Stimulated activated CD4-positive, alpha-beta T cell treated with anti-CD3 and anti-CD28 coated beads, Interleukin-2, amount 100 ng/mL, for 24 hours (primary cell): ENCODE data around the gene COX10.
"Not testable (repeated sequence)": the region's sequence is repeated elsewhere in the genome, so short reads cannot be mapped to it uniquely, and the experiment has no call there.

Experiments
- DNase-seq, 2 donors: peaks; one replicate each; pipeline ENCODE4 v3.0.0-alpha.2; 2020

COX10 gene

GRCh38 chr17:14186443-14186842 is 117.1 kb downstream of the COX10 start:
- DNase-seq: not testable (repeated sequence)

DNA sequence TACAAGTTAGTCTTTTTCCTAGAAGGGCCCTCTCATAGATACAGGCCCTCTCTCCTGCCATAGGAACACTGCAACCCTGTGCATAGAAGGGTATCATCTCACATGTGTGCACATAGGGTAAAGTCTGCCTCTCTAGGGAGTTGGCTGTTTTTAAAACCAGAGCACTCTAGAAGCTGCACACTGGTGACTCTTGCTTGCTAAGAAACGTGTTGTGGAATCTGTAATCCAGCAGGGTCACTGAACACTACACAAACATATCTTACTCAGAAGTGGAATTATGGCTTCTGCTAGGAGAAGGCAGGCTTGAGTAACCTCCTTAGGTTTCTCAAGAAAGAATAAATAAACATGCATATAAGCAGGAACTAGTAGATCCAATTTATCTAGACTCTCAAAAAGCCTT is 121.5 kb downstream of the COX10 start:
- not testable (repeated sequence) for DNase-seq

- not testable (repeated sequence) for DNase-seq
These were observed 122.2 kb downstream of the COX10 start for GRCh38 chr17:14191469-14191868.

GRCh38 chr17:14192039-14192438 is 122.7 kb downstream of the COX10 start:
- not testable (repeated sequence) for DNase-seq

DNA sequence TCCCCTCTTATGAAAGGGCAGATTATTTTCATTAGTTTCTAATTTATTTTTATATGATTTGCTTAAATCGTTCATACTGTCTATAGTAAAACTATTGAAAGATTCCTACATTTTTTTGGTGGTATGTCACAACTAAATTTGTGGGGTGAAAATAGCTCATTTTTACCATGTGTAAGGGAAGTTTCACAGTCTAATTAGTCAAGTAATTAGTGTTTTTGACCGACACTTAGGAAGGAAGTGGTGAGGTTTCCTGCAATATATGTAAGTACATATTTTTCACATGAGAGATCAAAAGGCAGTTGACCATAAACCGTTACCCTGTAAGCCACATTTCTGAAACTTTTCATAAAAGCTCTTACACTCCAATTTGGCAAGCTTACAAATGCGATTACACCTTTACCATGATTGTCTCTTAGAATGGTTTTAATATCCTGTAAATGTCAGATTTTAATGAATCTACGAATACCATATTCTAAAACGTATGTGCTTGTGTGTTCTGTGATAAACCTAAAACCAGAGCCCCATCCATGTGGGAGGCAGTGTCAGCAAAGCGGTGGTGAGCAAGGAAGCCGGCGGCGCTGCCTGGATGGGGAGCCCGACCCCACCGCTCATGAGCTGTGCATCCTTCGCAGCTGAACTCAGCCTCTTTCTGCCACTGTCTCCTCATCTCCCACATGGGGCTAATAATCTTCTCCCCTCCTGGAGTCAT is 123.5 kb downstream of the COX10 start:
- DNase-seq: peak; percentile 33 to 34

DNA sequence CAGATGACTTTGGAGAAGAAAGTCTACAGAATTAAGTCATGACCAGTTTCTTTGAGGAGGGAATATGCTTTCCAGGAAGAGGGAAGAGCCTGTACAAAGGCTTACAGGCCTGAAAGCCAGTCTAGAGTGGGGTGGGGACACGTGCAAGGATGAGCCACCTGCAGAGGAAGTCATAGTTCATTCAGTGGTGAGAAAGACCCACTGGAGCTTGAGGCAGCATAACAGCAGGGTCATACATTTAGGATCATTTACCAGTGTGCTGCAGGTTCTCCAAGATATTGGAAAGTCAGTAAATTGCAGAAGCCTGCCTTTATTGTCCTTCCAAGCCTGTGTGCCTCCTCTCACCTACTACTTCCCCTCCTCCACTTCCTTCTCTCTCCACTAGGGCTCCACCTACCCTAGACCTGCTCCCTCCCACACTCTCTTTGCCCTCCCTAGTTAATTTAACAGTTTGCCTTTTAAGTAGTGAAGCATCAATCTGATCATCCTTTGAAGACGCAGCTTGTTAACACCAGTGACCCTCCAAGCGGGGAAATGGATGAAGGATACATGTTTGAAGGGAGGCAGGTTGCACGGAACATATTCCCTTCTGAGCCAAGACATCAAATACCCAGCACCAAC is 127.2 kb downstream of the COX10 start:
- no peak for DNase-seq

- DNase-seq: no peak
These were observed 127.8 kb downstream of the COX10 start for GRCh38 chr17:14197057-14197456.

DNA sequence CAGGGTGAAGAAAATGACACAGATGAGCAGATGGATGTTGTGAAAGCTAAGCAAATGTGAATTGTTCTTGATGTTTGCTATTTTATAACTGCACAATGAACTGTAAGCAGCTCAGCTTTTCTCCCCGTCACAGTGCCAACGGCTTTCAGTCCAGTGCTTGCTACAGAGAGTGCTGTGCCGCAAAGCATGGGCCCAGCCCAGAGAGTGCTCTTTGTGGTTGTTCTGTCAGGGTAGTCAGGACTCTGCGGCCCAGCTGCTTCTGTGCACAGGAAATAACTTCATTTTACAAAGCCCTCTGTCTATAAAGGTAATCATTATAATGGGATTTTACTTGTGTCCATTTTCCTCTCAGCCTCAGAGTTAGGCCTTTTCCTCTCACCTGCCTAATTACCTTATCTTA is 128.3 kb downstream of the COX10 start:
- DNase-seq: peak; percentile 61 to 68

GRCh38 chr17:14198013-14198412 is 128.7 kb downstream of the COX10 start:
- no peak for DNase-seq

DNA sequence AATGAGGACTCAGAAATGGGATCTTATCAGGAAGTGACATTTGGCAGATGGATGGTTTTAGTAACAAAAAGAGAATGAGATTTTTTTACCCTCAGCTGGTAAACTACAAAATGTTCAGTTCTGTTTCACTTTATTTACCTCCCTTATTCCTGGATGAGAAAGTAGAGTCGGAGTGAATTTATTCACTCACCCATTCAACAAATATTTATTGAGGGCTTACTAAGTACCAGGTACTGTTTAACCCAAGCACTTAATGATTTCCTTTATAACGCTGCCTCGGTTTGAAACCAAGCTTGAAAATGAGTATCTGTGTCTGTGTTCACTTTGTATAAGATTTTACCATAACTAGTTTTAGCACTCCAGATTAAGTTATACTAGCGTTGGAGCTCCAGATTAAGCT is 129.3 kb downstream of the COX10 start:
- no peak for DNase-seq

DNA sequence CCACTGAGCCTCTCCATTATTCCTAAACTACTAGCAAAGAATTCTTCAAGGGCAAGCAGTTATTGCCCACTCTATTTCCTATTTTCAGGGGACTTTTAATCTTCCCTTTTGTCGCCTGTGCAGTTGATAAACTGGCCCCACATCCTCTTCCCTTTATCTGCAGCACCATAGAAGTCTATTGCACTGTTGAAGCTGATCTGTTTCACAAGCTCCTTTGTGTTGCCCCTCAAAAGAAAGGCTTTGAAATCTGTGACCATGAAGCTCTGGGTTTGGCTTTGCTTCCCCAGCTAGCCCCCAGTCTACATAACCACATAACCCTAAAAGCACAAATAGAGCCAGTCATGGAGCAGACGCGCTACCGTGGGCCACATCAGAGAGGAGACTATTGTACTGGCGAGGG is 130.3 kb downstream of the COX10 start:
- DNase-seq: no peak

- DNase-seq: no peak
These were observed 131.1 kb downstream of the COX10 start for GRCh38 chr17:14200354-14200753.

- peak; percentile 40 to 46 for DNase-seq
These were observed 132.0 kb downstream of the COX10 start for GRCh38 chr17:14201021-14201987.

DNA sequence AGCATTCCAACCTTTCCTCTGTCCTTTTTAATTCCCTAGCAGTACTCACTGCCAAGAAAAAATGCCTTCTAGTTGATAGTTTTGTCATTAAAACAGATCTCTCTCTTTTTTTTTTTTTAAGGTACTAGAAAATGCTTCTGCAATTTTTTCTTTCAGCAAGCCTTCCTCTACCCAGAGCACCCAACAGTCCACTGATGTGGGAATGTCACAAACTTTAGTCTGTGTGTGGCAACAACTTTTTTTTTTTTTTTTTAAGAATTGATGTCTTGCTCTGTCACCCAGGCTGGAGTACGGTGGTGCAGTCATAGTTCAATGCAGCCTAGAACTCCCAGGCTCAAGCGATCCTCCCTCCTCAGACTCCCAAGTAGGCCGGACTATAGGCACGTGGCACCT is 132.7 kb downstream of the COX10 start:
- no peak for DNase-seq

DNA sequence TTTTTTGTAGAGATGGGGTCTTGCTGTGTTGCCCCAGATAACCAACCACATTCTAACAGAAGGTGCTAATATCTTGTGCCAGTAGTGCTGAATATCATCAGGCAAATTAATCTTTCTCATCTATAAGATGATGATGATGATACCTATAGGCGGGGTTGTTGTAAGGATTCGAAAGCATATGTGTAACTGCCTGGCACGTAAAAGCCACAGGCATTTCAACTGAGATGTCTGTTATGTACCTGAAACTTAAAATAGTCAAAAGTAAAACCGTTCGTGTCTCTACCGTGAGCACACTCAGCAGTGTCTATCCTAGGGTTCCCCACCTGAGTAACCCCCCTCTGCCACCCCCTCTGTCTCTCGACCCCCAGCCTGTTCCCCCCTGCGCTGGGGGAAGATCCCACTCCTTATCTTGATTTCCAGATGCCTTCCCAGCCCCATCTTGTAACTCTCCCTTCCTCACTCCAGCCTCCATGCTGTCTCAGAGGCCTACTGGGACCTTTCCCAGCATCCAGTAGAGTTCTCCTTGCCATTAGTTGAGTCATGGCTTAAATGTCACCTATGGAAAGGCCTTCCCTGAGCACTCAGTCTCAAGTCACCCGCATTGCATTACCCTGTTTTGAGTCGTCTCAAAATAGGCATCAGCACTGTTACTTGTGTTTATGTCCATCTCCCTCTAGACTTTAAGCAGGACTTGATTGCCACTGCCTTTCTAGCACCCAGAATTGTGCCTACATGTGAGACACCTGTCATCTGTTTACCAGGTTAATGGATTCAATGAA is 133.3 kb downstream of the COX10 start:
- no peak for DNase-seq

- peak in 1 of 2 donors; percentile 42 for DNase-seq
These were observed 134.1 kb downstream of the COX10 start for GRCh38 chr17:14203388-14203787.

GRCh38 chr17:14204084-14204483 is 134.8 kb downstream of the COX10 start:
- DNase-seq: no peak

DNA sequence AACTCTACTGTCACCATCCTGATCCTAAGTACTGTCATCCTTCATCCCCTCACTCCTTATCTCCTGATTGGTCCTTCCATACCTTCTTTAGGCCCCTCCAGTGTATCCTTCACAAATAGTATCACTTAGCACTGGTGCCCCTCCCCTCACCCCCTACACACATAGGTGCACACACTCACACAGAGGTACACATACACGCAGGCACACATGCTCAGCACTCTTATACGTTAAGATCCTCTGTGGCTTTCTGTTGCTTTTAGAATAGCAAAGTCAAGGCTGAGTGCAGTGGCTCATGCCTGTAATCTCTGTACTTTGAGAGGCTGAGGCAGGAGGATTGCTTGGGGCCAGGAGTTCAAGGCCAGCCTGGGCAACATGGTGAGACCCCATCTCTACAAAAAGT is 135.2 kb downstream of the COX10 start:
- DNase-seq: no peak

DNA sequence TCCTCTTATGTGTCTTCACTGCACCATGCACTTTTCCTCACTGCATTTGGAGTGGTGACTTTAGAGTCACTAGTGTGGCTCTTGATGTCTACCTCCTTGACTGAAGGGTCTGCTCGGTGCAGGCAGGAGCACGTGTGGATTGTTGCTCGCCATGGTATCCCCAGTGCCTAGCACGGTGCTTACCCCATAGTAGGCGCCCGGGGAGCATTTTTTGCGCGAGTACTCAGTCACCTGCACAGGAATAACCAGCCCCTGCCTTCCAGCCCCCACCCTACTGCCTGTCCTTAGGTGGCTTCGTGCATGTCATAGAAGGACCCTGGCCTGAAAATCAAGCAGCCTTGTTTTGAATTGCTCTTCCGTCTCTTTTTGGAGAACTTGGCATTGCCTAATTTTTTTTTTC is 136.1 kb downstream of the COX10 start:
- DNase-seq: no peak

DNA sequence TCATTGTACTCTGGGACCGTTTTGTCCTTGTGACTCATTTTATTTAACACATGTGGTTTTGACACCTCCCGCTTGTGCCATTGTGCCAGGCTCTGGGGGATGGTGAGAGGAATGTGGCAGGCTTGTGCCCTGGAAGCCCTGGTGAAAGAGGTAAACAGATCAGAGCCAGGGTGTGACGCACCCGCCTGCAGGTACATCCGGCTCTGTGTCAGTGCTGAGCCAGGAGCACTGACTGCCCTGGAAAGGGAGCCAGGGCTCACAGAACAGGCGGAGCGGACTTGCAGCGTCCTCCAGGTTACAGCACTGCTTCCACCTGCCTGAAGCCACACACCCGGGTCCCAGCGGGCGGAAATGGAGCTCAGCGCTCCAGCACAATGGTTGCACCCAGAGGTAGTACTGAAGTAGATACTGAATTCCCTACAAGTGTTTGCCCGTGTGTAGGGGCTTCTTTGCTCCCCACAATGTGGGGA is 136.7 kb downstream of the COX10 start:
- peak; percentile 59 to 66 for DNase-seq

- no peak for DNase-seq
These were observed 137.6 kb downstream of the COX10 start for GRCh38 chr17:14206891-14207290.

DNA sequence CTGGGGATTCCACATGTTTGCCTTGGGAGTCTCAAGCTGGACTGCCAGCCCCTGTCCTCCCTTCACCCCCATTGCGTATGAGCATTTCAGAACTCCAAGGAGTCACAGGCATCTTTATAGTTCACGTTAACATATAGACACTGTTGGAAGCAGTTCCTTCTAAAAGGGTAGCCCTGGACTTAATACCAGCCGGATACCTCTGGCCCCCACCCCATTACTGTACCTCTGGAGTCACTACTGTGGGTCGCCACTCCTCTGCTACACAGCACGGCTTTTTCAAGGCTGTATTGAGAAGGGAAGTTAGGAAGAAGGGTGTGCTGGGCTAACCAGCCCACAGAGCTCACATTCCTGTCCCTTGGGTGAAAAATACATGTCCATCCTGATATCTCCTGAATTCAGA is 138.5 kb downstream of the COX10 start:
- no peak for DNase-seq

DNA sequence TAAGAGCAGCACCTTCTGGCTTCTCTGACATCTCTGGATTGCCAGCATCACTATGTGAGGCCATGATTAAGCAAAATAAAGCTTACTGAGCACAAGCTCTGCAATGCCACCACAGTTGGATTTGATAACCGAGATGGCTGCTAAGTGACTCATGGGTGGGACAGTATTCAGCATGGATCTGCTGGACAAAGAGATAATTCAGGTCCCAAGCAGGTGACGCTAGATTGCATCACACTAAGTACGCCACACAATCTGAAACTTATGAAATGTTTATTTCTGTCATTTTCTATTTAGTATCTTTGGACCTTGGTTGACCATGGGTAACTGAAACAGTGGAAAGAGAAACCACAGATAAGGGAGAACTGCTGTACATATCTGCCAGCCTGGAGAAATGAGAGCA is 139.9 kb downstream of the COX10 start:
- no peak for DNase-seq
